Measurements from ENCODE around the gene TRHDE. TPM values are rescaled to one million over a fixed set of nuclear protein-coding genes. Genes with fewer than 3 reads are reported as not detected.

Gene TRHDE
- total and polyA plus RNA-seq, 2 donors (not counting 3 experiments of a cell fraction or from before 2014, with no cell fraction given), result not detected

- Histone ChIP-seq H3K36me3 (ENCODE audit: control insufficient read depth in 2 of 2, extremely low read depth in 1 of 2, insufficient read depth in 2 of 2, low read length in 2 of 2) (no peaks in the 10 kb centered on the region), H3K9me1 (replicated peaks; ENCODE audit: control insufficient read depth, extremely low read depth, insufficient read depth, low read length) (no peaks in the 10 kb centered on the region), H3K4me2 (ENCODE audit: insufficient read depth, low read length) (no peak overlapping the region), H4K20me1 (replicated peaks; ENCODE audit: control insufficient read depth, extremely low read depth, insufficient read depth, low read length) (no peaks in the 10 kb centered on the region), H3K9ac (replicated peaks; ENCODE audit: extremely low read depth, insufficient read depth, low read length) (no peak overlapping the region), H3K79me2 (ENCODE audit: control insufficient read depth, insufficient read depth, low read length) (no peaks in the 10 kb centered on the region), H2AFZ (ENCODE audit: low read depth, low read length) (no peak overlapping the region), H3K4me3 (replicated peaks in 1 of 3; ENCODE audit: insufficient read depth in 1 of 3, low read depth in 1 of 3, low read length in 3 of 3) (no peak overlapping the region), H3K27me3 (ENCODE audit: control insufficient read depth in 2 of 2, insufficient read depth in 2 of 2, low read length in 2 of 2) (peaks cover 18 to 29% of the 10 kb centered on the region in 2 experiments), H3K27ac (ENCODE audit: insufficient read depth, low read depth, low read length) (no peak overlapping the region), H3K4me1 (ENCODE audit: control insufficient read depth, extremely low read depth, insufficient read depth, low read length) (no peaks in the 10 kb centered on the region), H3K9me3 (replicated peaks; ENCODE audit: control insufficient read depth, insufficient read depth, low read length) (no peaks in the 10 kb centered on the region)
- intact Hi-C loops (cut with micrococcal nuclease) (no loop called here), dilution Hi-C loops (cut with MboI; ENCODE audit: extremely low pct_ligation_motif_present, low sequenced_read_pairs) (no loop called here)
- no peak for FAIRE-seq
- TF ChIP-seq MAX (IDR thresholded peaks at IDR 0.05; ENCODE audit: insufficient read depth, insufficient read length) (no peak), POLR2AphosphoS5 (IDR thresholded peaks at IDR 0.05; ENCODE audit: insufficient read depth, low read depth, low read length) (no peak), EZH2 (IDR thresholded peaks at IDR 0.05; ENCODE audit: borderline replicate concordance, low read depth, low read length, severe bottlenecking) (no peak), GATA2 (IDR thresholded peaks at IDR 0.05; ENCODE audit: insufficient read depth, insufficient read length, low read depth, low read length) (no peak)
- POLR2A ChIA-PET, result no interaction called here
- BruUV-seq (replicated peaks), result no TSS peak
- CTCF ChIA-PET, result interaction anchor here (1.2 kb wide), 1 partner anchor 10 kb away, joined by 3 read pairs; no protein-coding TSS in a partner anchor
- DNase-seq (ENCODE audit: low read depth, low spot score), result no peak
Observed at GRCh38 chr12:72267974-72268373, 4.2 kb upstream of the TRHDE start.

GRCh38 chr12:72268386-72268785, 3.8 kb upstream of the TRHDE start:
- H3K9me3 ChIP-seq (replicated peaks; ENCODE audit: control insufficient read depth, insufficient read depth, low read length), result no peaks in the 10 kb centered on the region
- DNase-seq (ENCODE audit: low read depth, low spot score), result no peak
- no peak overlapping the region for H3K4me2 ChIP-seq (ENCODE audit: insufficient read depth, low read length)
- no peaks in the 10 kb centered on the region for H3K36me3 ChIP-seq (ENCODE audit: control insufficient read depth in 2 of 2, extremely low read depth in 1 of 2, insufficient read depth in 2 of 2, low read length in 2 of 2)
- BruUV-seq (replicated peaks), result no TSS peak
- no peaks in the 10 kb centered on the region for H4K20me1 ChIP-seq (replicated peaks; ENCODE audit: control insufficient read depth, extremely low read depth, insufficient read depth, low read length)
- TF ChIP-seq GATA2 (IDR thresholded peaks at IDR 0.05; ENCODE audit: insufficient read depth, insufficient read length, low read depth, low read length) (no peak), EZH2 (IDR thresholded peaks at IDR 0.05; ENCODE audit: borderline replicate concordance, low read depth, low read length, severe bottlenecking) (no peak), POLR2AphosphoS5 (IDR thresholded peaks at IDR 0.05; ENCODE audit: insufficient read depth, low read depth, low read length) (no peak), MYC (IDR thresholded peaks at IDR 0.05; ENCODE audit: low read depth, low read length) (no peak)
- intact Hi-C loops (cut with micrococcal nuclease) (no loop called here), dilution Hi-C loops (cut with MboI; ENCODE audit: extremely low pct_ligation_motif_present, low sequenced_read_pairs) (no loop called here)
- H2AFZ ChIP-seq (ENCODE audit: low read depth, low read length), result no peak overlapping the region
- no peaks in the 10 kb centered on the region for H3K9me1 ChIP-seq (replicated peaks; ENCODE audit: control insufficient read depth, extremely low read depth, insufficient read depth, low read length)
- no peak overlapping the region for H3K4me3 ChIP-seq (replicated peaks in 1 of 3; ENCODE audit: insufficient read depth in 1 of 3, low read depth in 1 of 3, low read length in 3 of 3)
- H3K9ac ChIP-seq (replicated peaks; ENCODE audit: extremely low read depth, insufficient read depth, low read length), result no peak overlapping the region
- no peaks in the 10 kb centered on the region for H3K79me2 ChIP-seq (ENCODE audit: control insufficient read depth, insufficient read depth, low read length)
- no peak overlapping the region for H3K27ac ChIP-seq (ENCODE audit: insufficient read depth, low read depth, low read length)
- ChIA-PET CTCF (interaction anchor here (1.2 kb wide), 1 partner anchor 10 kb away, joined by 3 read pairs; no protein-coding TSS in a partner anchor), POLR2A (no interaction called here)
- peaks cover 22 to 33% of the 10 kb centered on the region in 2 experiments for H3K27me3 ChIP-seq (ENCODE audit: control insufficient read depth in 2 of 2, insufficient read depth in 2 of 2, low read length in 2 of 2)
- no peak for FAIRE-seq
- H3K4me1 ChIP-seq (ENCODE audit: control insufficient read depth, extremely low read depth, insufficient read depth, low read length), result no peaks in the 10 kb centered on the region
